ENCODE measurements around the gene ADAMTS3. TPM values are rescaled to one million over a fixed set of nuclear protein-coding genes. Genes with fewer than 3 reads are reported as not detected.

The ADAMTS3 gene
- total RNA-seq, 1 donor from 2014 or later = 0.10 TPM

DNA sequence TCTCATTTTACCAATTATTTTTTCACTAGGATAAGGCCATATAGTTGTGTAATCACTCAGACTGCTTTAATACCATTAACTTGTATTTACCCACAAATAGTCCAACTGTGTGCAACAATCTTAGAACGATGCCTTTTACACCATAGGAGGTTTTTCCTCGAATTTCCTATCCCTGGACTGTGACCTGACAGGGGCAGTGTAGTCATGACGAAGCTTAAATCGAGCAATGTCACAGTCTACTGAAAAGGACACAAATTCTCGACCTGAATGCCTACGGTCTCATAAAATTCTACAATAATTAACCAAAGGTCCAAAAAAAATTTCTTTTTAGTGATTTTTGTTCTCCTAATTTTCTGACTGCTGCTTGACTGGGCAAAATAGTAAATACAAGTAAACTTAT is 208.9 kb downstream of the ADAMTS3 start:
- Mint-ChIP-seq H3K36me3 (ENCODE audit: unreplicated experiment) (no peaks in the 10 kb centered on the region), H3K27ac (ENCODE audit: unreplicated experiment) (no peak overlapping the region), H3K27me3 (ENCODE audit: unreplicated experiment) (no peaks in the 10 kb centered on the region), H3K9me3 (ENCODE audit: unreplicated experiment) (no peaks in the 10 kb centered on the region), H3K4me1 (ENCODE audit: low read depth, unreplicated experiment) (no peaks in the 10 kb centered on the region), H3K4me3 (ENCODE audit: unreplicated experiment) (no peak overlapping the region)
- DNase-seq = no peak
- TF ChIP-seq, protein P1, sequence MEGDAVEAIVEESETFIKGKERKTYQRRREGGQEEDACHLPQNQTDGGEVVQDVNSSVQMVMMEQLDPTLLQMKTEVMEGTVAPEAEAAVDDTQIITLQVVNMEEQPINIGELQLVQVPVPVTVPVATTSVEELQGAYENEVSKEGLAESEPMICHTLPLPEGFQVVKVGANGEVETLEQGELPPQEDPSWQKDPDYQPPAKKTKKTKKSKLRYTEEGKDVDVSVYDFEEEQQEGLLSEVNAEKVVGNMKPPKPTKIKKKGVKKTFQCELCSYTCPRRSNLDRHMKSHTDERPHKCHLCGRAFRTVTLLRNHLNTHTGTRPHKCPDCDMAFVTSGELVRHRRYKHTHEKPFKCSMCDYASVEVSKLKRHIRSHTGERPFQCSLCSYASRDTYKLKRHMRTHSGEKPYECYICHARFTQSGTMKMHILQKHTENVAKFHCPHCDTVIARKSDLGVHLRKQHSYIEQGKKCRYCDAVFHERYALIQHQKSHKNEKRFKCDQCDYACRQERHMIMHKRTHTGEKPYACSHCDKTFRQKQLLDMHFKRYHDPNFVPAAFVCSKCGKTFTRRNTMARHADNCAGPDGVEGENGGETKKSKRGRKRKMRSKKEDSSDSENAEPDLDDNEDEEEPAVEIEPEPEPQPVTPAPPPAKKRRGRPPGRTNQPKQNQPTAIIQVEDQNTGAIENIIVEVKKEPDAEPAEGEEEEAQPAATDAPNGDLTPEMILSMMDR (IDR thresholded peaks at IDR 0.05; ENCODE audit: partially characterized antibody, unreplicated experiment) = no peak

DNA sequence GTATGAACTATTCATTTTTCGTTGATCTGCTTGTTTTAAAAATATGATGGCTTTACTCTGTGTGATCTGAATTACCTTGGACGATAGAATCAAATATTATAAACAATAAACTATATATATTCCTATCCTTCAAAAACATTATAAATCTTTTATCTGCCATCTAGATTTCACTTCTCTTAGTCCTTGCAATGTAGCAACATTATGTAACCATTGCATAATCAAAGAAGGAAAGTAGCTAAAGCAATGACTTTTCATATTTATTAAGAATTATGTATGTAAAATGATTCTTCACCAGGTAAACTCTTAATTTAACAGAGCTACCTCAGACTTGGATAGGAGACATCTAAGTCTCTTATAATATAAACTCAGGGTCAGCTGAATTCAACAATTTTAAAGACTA is 210.5 kb downstream of the ADAMTS3 start:
- Mint-ChIP-seq H3K9me3 (ENCODE audit: unreplicated experiment) (no peaks in the 10 kb centered on the region), H3K27ac (ENCODE audit: unreplicated experiment) (no peak overlapping the region), H3K4me1 (ENCODE audit: low read depth, unreplicated experiment) (no peaks in the 10 kb centered on the region), H3K36me3 (ENCODE audit: unreplicated experiment) (no peaks in the 10 kb centered on the region), H3K27me3 (ENCODE audit: unreplicated experiment) (no peaks in the 10 kb centered on the region), H3K4me3 (ENCODE audit: unreplicated experiment) (no peak overlapping the region)
- TF ChIP-seq, protein P1 (IDR thresholded peaks at IDR 0.05; ENCODE audit: partially characterized antibody, unreplicated experiment) = no peak
- DNase-seq = no peak

DNA sequence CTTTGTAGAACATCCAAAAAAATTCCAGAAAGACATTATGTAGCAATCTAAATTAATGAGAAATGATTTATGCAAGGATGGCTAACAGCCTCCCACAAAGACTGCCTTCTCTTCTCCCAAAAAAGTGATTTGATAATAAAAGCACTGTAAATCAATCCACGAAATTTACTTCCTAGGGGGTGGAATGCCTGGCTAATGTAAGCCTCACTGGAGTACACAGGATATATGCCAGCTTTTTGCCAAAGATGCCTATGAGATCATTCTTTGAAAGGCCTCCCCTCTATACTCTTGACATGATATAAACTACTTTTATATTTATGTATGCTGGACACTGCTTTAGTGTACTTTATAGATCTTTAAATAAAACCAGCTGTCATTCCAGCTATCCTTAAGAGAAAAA is 211.1 kb downstream of the ADAMTS3 start:
- Mint-ChIP-seq H3K9me3 (ENCODE audit: unreplicated experiment) (no peaks in the 10 kb centered on the region), H3K4me1 (ENCODE audit: low read depth, unreplicated experiment) (no peaks in the 10 kb centered on the region), H3K27ac (ENCODE audit: unreplicated experiment) (no peak overlapping the region), H3K4me3 (ENCODE audit: unreplicated experiment) (no peak overlapping the region), H3K36me3 (ENCODE audit: unreplicated experiment) (no peaks in the 10 kb centered on the region), H3K27me3 (ENCODE audit: unreplicated experiment) (no peaks in the 10 kb centered on the region)
- no peak for DNase-seq
- TF ChIP-seq, protein P1 (IDR thresholded peaks at IDR 0.05; ENCODE audit: partially characterized antibody, unreplicated experiment) = no peak

- no peaks in the 10 kb centered on the region for H3K4me1 Mint-ChIP-seq (ENCODE audit: low read depth, unreplicated experiment)
- no peak for DNase-seq
- H3K4me3 Mint-ChIP-seq (ENCODE audit: unreplicated experiment) = no peak overlapping the region
- H3K27me3 Mint-ChIP-seq (ENCODE audit: unreplicated experiment) = no peaks in the 10 kb centered on the region
- no peaks in the 10 kb centered on the region for H3K36me3 Mint-ChIP-seq (ENCODE audit: unreplicated experiment)
- H3K9me3 Mint-ChIP-seq (ENCODE audit: unreplicated experiment) = no peaks in the 10 kb centered on the region
- TF ChIP-seq, protein P1 (IDR thresholded peaks at IDR 0.05; ENCODE audit: partially characterized antibody, unreplicated experiment) = no peak
- no peak overlapping the region for H3K27ac Mint-ChIP-seq (ENCODE audit: unreplicated experiment)
These were observed 216.3 kb downstream of the ADAMTS3 start for GRCh38 chr4:72352711-72353110.

DNA sequence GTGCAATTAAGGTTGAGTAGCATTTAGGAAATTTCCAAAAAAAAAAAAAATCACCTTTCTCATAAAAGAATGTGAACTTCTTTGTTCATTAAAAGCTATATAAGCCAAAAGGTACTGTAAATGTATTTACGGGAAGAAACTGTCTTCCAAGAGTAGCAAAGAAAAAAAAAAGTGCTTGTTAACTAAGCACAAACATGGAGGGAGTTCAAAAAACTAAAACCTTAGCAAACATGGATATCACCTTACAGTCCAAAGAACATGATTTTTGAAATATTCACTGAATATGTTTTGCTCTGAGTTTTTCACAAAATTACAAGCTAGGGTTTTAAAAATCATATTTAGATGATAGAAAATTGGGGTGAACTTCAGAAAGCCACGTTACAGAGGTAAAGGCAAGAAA is 217.5 kb downstream of the ADAMTS3 start:
- no peaks in the 10 kb centered on the region for H3K36me3 Mint-ChIP-seq (ENCODE audit: unreplicated experiment)
- TF ChIP-seq, protein P1 (IDR thresholded peaks at IDR 0.05; ENCODE audit: partially characterized antibody, unreplicated experiment) = no peak
- no peaks in the 10 kb centered on the region for H3K9me3 Mint-ChIP-seq (ENCODE audit: unreplicated experiment)
- H3K27ac Mint-ChIP-seq (ENCODE audit: unreplicated experiment) = no peak overlapping the region
- H3K27me3 Mint-ChIP-seq (ENCODE audit: unreplicated experiment) = no peaks in the 10 kb centered on the region
- H3K4me1 Mint-ChIP-seq (ENCODE audit: low read depth, unreplicated experiment) = no peaks in the 10 kb centered on the region
- H3K4me3 Mint-ChIP-seq (ENCODE audit: unreplicated experiment) = no peak overlapping the region
- DNase-seq = no peak
